ENCODE results near the gene TIMP2. TPM values are rescaled to one million over a fixed set of nuclear protein-coding genes. Genes with fewer than 3 reads are reported as not detected.
"Not testable (repeated sequence)": the region's sequence is repeated elsewhere in the genome, so short reads cannot be mapped to it uniquely, and the experiment has no call there.

TIMP2 gene
- total RNA-seq, 1 experiment from 2014 or later, result 29.0 TPM

GRCh38 chr17:78868391-78868790 is 56.8 kb downstream of the TIMP2 start:
- no CpG with 5 or more reads among the region's 7 CpGs for WGBS (ENCODE audit: extremely low coverage, insufficient read length, low lambda C conversion rate)
- Histone ChIP-seq H4K8ac (replicated peaks; ENCODE audit: insufficient read length, low read depth, low read length) (no peak overlapping the region), H4K5ac (ENCODE audit: insufficient read length, low read depth, low read length) (no peak overlapping the region), H2AK5ac (ENCODE audit: insufficient read length, low read length) (no peak overlapping the region), H3K4me2 (ENCODE audit: insufficient read depth, insufficient read length, low read length) (no peak overlapping the region), H2BK15ac (ENCODE audit: low read depth, low read length) (no peak overlapping the region), H3K23me2 (ENCODE audit: insufficient read length, low read depth, low read length, poor library complexity, severe bottlenecking) (no peaks in the 10 kb centered on the region), H3K56ac (ENCODE audit: insufficient read length, low read depth, low read length) (no peak overlapping the region), H4K91ac (ENCODE audit: insufficient read length, low read depth, low read length) (no peak overlapping the region), H3K79me2 (ENCODE audit: insufficient read depth, low read length) (no peaks in the 10 kb centered on the region), H3T11ph (ENCODE audit: low read length) (no peak overlapping the region), H3K4ac (ENCODE audit: low read depth, low read length) (no peak overlapping the region), H3K9ac (ENCODE audit: extremely low read depth, insufficient read length, low read length) (no peak overlapping the region), H3K23ac (ENCODE audit: insufficient read length, low read depth, low read length) (no peak overlapping the region), H4K20me1 (ENCODE audit: control insufficient read depth, insufficient read depth, insufficient read length) (no peaks in the 10 kb centered on the region), H3K4me1 (ENCODE audit: insufficient read depth, low read length) (no peaks in the 10 kb centered on the region), H2BK5ac (ENCODE audit: insufficient read length, low read length) (no peak overlapping the region), H3K27ac (ENCODE audit: insufficient read length, low read depth, low read length) (no peak overlapping the region), H2BK12ac (ENCODE audit: insufficient read length, low read depth, low read length) (no peak overlapping the region), H2AFZ (ENCODE audit: low read length) (no peak overlapping the region), H3K18ac (ENCODE audit: insufficient read length, low read depth, low read length) (no peak overlapping the region), H3K27me3 (ENCODE audit: insufficient read depth, low read length) (no peaks in the 10 kb centered on the region), H3K14ac (ENCODE audit: insufficient read depth, low read length) (no peak overlapping the region; the same call in 1 of the 2 replicates), H2BK120ac (ENCODE audit: low read depth, low read length, poor library complexity, severe bottlenecking) (no peak overlapping the region), H3K9me3 (ENCODE audit: control insufficient read depth, low read depth, low read length) (no peaks in the 10 kb centered on the region), H3K79me1 (ENCODE audit: insufficient read depth, low read depth, low read length, poor library complexity, severe bottlenecking) (no peaks in the 10 kb centered on the region), H2BK20ac (ENCODE audit: low read depth, low read length, poor library complexity, severe bottlenecking) (no peak overlapping the region)
- no peak for DNase-seq
- TF ChIP-seq CTCF (conservative IDR thresholded peaks at IDR 0.05), result no peak
- no peak overlapping the region for H3K27ac Mint-ChIP-seq
- H3K27me3 Mint-ChIP-seq (ENCODE audit: low read depth), result no peaks in the 10 kb centered on the region
- H3K4me1 Mint-ChIP-seq, result peaks cover 2 to 5% of the 10 kb centered on the region in 2 experiments; a peak in 1 of 4 replicates
- H3K4me3 Mint-ChIP-seq, result no peak overlapping the region
- no peaks in the 10 kb centered on the region for H3K9me3 Mint-ChIP-seq
- peaks cover 7 to 36% (median 22%) of the 10 kb centered on the region in 3 experiments; a peak in 6 of 7 replicates for H3K36me3 Mint-ChIP-seq (ENCODE audit: insufficient read depth in 1 of 3, low read depth in 3 of 3)

GRCh38 chr17:78867046-78867445 is 58.1 kb downstream of the TIMP2 start:
- H3K4me1 Mint-ChIP-seq; H2BK12ac ChIP-seq (ENCODE audit: insufficient read length, low read depth, low read length); H3K23ac ChIP-seq (ENCODE audit: insufficient read length, low read depth, low read length); H3K9me3 ChIP-seq (ENCODE audit: control insufficient read depth, low read depth, low read length); H3T11ph ChIP-seq (ENCODE audit: low read length); H3K27me3 ChIP-seq (ENCODE audit: insufficient read depth, low read length); H3K79me1 ChIP-seq (ENCODE audit: insufficient read depth, low read depth, low read length, poor library complexity, severe bottlenecking); H2AK5ac ChIP-seq (ENCODE audit: insufficient read length, low read length); H3K4ac ChIP-seq (ENCODE audit: low read depth, low read length); H3K23me2 ChIP-seq (ENCODE audit: insufficient read length, low read depth, low read length, poor library complexity, severe bottlenecking); H4K91ac ChIP-seq (ENCODE audit: insufficient read length, low read depth, low read length); H3K14ac ChIP-seq (ENCODE audit: insufficient read depth, low read length); H2BK5ac ChIP-seq (ENCODE audit: insufficient read length, low read length); H4K20me1 ChIP-seq (ENCODE audit: control insufficient read depth, insufficient read depth, insufficient read length); H4K8ac ChIP-seq (replicated peaks; ENCODE audit: insufficient read length, low read depth, low read length); H2AFZ ChIP-seq (ENCODE audit: low read length); H3K4me2 ChIP-seq (ENCODE audit: insufficient read depth, insufficient read length, low read length); H2BK20ac ChIP-seq (ENCODE audit: low read depth, low read length, poor library complexity, severe bottlenecking); H3K9ac ChIP-seq (ENCODE audit: extremely low read depth, insufficient read length, low read length); H3K4me3 Mint-ChIP-seq; H2BK120ac ChIP-seq (ENCODE audit: low read depth, low read length, poor library complexity, severe bottlenecking); H2BK15ac ChIP-seq (ENCODE audit: low read depth, low read length); H4K5ac ChIP-seq (ENCODE audit: insufficient read length, low read depth, low read length); H3K56ac ChIP-seq (ENCODE audit: insufficient read length, low read depth, low read length); H3K9me3 Mint-ChIP-seq; H3K4me1 ChIP-seq (ENCODE audit: insufficient read depth, low read length); H3K27me3 Mint-ChIP-seq (ENCODE audit: low read depth); H3K79me2 ChIP-seq (ENCODE audit: insufficient read depth, low read length); H3K18ac ChIP-seq (ENCODE audit: insufficient read length, low read depth, low read length); H3K27ac ChIP-seq (ENCODE audit: insufficient read length, low read depth, low read length); DNase-seq: not testable (repeated sequence)
- H3K36me3 Mint-ChIP-seq (ENCODE audit: insufficient read depth in 1 of 3, low read depth in 3 of 3), result peaks cover 7 to 35% (median 22%) of the 10 kb centered on the region in 3 experiments; a peak in 6 of 7 replicates
- peak overlapping the region in 2 of 3 experiments; percentile 31 to 83; a peak in 3 of 7 replicates for H3K27ac Mint-ChIP-seq
- WGBS (ENCODE audit: extremely low coverage, insufficient read length, low lambda C conversion rate), result no CpG with 5 or more reads among the region's 3 CpGs

Data from H9 (cell line).